IMR-90 (cell line): ENCODE results near the gene KCNMB3. TPM values are rescaled to one million over a fixed set of nuclear protein-coding genes. Genes with fewer than 3 reads are reported as not detected.

Experiments
- ATAC-seq: fragments of 200-7000 bp; cut with Tn5 transposase; 2 replicates; pipeline ENCODE4 v1.9.1; 2020; ENCODE audit warnings: low read depth, mild to moderate bottlenecking, moderate library complexity
- BruUV-seq: library from RNA; stranded (reverse); fragments of 400-500 nt; replicated peaks from 2 replicates; lab custom pipeline; 2021; lab: Mats Ljungman, UMichigan
- CTCF ChIA-PET: fragments of 300-600 bp; formaldehyde crosslinking; extraction: SDS; loops from one replicate; lab custom pipeline; 2021; ENCODE audit warnings: antibody characterized with exemption; lab: Yijun Ruan, JAX
- POLR2A ChIA-PET: fragments of 300-600 bp; sonication (Branson Sonifier 250); formaldehyde crosslinking; loops from one replicate; lab custom pipeline; 2022; ENCODE audit warnings: antibody characterized with exemption; ENCODE audit not compliant: unreplicated experiment; lab: Charles Lee
- DNase-seq: peaks from one replicate; pipeline ENCODE4 v3.0.0; 2013
- H2AFZ ChIP-seq: replicated peaks from 2 replicates; pipeline ENCODE3; 2013; ENCODE audit warnings: low read length, mild to moderate bottlenecking; ENCODE audit not compliant: poor library complexity
- H2AK5ac ChIP-seq: 2 replicates; pipeline ENCODE4 v1.6.1; 2013; ENCODE audit warnings: low read depth, low read length, inconsistent platforms
- H2AK9ac ChIP-seq: replicated peaks from 2 replicates; pipeline ENCODE3; 2013; ENCODE audit warnings: mild to moderate bottlenecking, low read depth, low read length, moderate library complexity; ENCODE audit not compliant: poor library complexity
- H2BK120ac ChIP-seq: 2 replicates; pipeline ENCODE4 v1.6.1; 2013; ENCODE audit warnings: low read depth, low read length, inconsistent platforms
- H2BK15ac ChIP-seq: 3 replicates; pipeline ENCODE4 v1.6.1; 2013; ENCODE audit warnings: low read depth, low read length, inconsistent platforms
- H2BK20ac ChIP-seq: 2 replicates; pipeline ENCODE4 v1.6.1; 2013; ENCODE audit warnings: low read depth, mild to moderate bottlenecking, inconsistent platforms, low read length, moderate library complexity
- H2BK5ac ChIP-seq: 2 replicates; pipeline ENCODE4 v1.6.1; 2013; ENCODE audit warnings: mild to moderate bottlenecking, low read depth, low read length, inconsistent platforms; ENCODE audit not compliant: poor library complexity, severe bottlenecking
- H3K14ac ChIP-seq: replicated peaks from 2 replicates; pipeline ENCODE4 v1.6.1; 2013; ENCODE audit warnings: low read depth, low read length, inconsistent platforms
- H3K18ac ChIP-seq: 2 replicates; pipeline ENCODE4 v1.6.1; 2013; ENCODE audit warnings: low read depth, low read length, control low read depth
- H3K23ac ChIP-seq: 2 replicates; pipeline ENCODE4 v1.6.1; 2013; ENCODE audit warnings: low read depth, low read length, inconsistent platforms
- H3K27ac ChIP-seq: 2 replicates; pipeline ENCODE4 v1.5.1; 2013; ENCODE audit warnings: mild to moderate bottlenecking, control low read depth, low read length; ENCODE audit not compliant: insufficient read depth
- H3K27me3 ChIP-seq: 2 replicates; pipeline ENCODE4 v1.6.1; 2013; ENCODE audit warnings: low read length; ENCODE audit not compliant: control insufficient read depth, insufficient read depth
- H3K36me3 ChIP-seq: 2 replicates; pipeline ENCODE4 v1.6.1; 2013; ENCODE audit warnings: low read length, mixed read lengths; ENCODE audit not compliant: control insufficient read depth, insufficient read depth
- H3K4ac ChIP-seq: 2 replicates; pipeline ENCODE4 v1.6.1; 2013; ENCODE audit warnings: low read depth, low read length, inconsistent platforms
- H3K4me1 ChIP-seq: 2 replicates; pipeline ENCODE4 v1.6.1; 2013; ENCODE audit warnings: low read length, mixed read lengths; ENCODE audit not compliant: control insufficient read depth, insufficient read depth
- H3K4me2 ChIP-seq: 2 replicates; pipeline ENCODE4 v1.6.1; 2013; ENCODE audit warnings: low read depth, mild to moderate bottlenecking, control low read depth, low read length, moderate library complexity
- H3K4me3 ChIP-seq: 2 replicates; pipeline ENCODE4 v1.5.1; 2013; ENCODE audit warnings: low read depth, mild to moderate bottlenecking, control low read depth, low read length, moderate library complexity; ENCODE audit not compliant: insufficient read depth
- H3K56ac ChIP-seq: 2 replicates; pipeline ENCODE4 v1.6.1; 2013; ENCODE audit warnings: low read length, inconsistent platforms; ENCODE audit not compliant: insufficient read depth; ENCODE audit errors: extremely low read depth
- H3K79me1 ChIP-seq, 2 experiments: 2 replicates each; pipeline ENCODE4 v1.6.1; 2013; ENCODE audit warnings: low read length in 2 of 2, inconsistent platforms in 1 of 2, low read depth in 1 of 2
- H3K9ac ChIP-seq: 2 replicates; pipeline ENCODE4 v1.6.1; 2013; ENCODE audit warnings: low read depth, low read length, control low read depth
- H3K9me1 ChIP-seq: 2 replicates; pipeline ENCODE4 v1.6.1; 2013; ENCODE audit warnings: low read length, inconsistent platforms; ENCODE audit not compliant: insufficient read depth
- H3K9me3 ChIP-seq: 2 replicates; pipeline ENCODE4 v1.6.1; 2013; ENCODE audit warnings: low read length; ENCODE audit not compliant: control insufficient read depth, insufficient read depth
- H4K20me1 ChIP-seq: 2 replicates; pipeline ENCODE4 v1.6.1; 2013; ENCODE audit warnings: low read length, inconsistent platforms; ENCODE audit not compliant: insufficient read depth
- H4K5ac ChIP-seq: 2 replicates; pipeline ENCODE4 v1.6.1; 2013; ENCODE audit warnings: mild to moderate bottlenecking, low read depth, low read length, control low read depth
- H4K8ac ChIP-seq, 2 experiments: 2 replicates each; pipeline ENCODE4 v1.6.1; 2013; ENCODE audit warnings: low read depth in 2 of 2, low read length in 2 of 2, control low read depth in 1 of 2, inconsistent platforms in 1 of 2
- H4K91ac ChIP-seq: 2 replicates; pipeline ENCODE4 v1.6.1; 2013; ENCODE audit warnings: low read depth, low read length, inconsistent platforms; ENCODE audit not compliant: insufficient read depth
- BHLHE40 ChIP-seq: fragments of 150-350 bp; IDR thresholded peaks from 2 replicates; pipeline ENCODE4 v1.6.1; 2016; ENCODE audit warnings: mild to moderate bottlenecking, low read depth, low read length
- FOS ChIP-seq: fragments of 150-350 bp; IDR thresholded peaks from 2 replicates; pipeline ENCODE4 v1.6.1; 2016; ENCODE audit warnings: low read depth, low read length
- MXI1 ChIP-seq: IDR thresholded peaks from 2 replicates; pipeline ENCODE4 v1.6.1; 2012; ENCODE audit warnings: low read depth, mild to moderate bottlenecking, low read length, moderate library complexity, borderline replicate concordance
- NFE2L2 ChIP-seq: fragments of 150-350 bp; IDR thresholded peaks from 2 replicates; pipeline ENCODE4 v1.6.1; 2016; ENCODE audit warnings: low read depth, mild to moderate bottlenecking, low read length
- POLR2A ChIP-seq: IDR thresholded peaks from 2 replicates; pipeline ENCODE4 v1.6.1; 2012; ENCODE audit warnings: mild to moderate bottlenecking, low read depth, low read length
- RAD21 ChIP-seq: IDR thresholded peaks from 2 replicates; pipeline ENCODE4 v1.6.1; 2012; ENCODE audit warnings: low read length, improper control_type of control experiment
- RCOR1 ChIP-seq: IDR thresholded peaks from 2 replicates; pipeline ENCODE4 v1.6.1; 2012; ENCODE audit warnings: mild to moderate bottlenecking, low read length, improper control_type of control experiment; ENCODE audit not compliant: insufficient replicate concordance
- RFX5 ChIP-seq: IDR thresholded peaks from 2 replicates; pipeline ENCODE4 v1.8.0; 2012; ENCODE audit warnings: low read depth, mild to moderate bottlenecking, low read length, moderate library complexity
- SMC3 ChIP-seq: fragments of 150-350 bp; IDR thresholded peaks from 2 replicates; pipeline ENCODE4 v1.6.1; 2016; ENCODE audit warnings: low read depth, mild to moderate bottlenecking, antibody characterized with exemption, low read length, moderate library complexity
- WGBS, 2 experiments: methylation state at CpG; one replicate each; pipeline versions ENCODE4 v1.1.5 to v1.1.7; 2013; ENCODE audit warnings: missing lambda C conversion rate in 2 of 2; ENCODE audit not compliant: insufficient read length in 1 of 2; ENCODE audit errors: extremely low coverage in 2 of 2; 5-methylcytosine and 5-hydroxymethylcytosine counted together
- dilution Hi-C: fragments of 300-500 bp; cut with HindIII; formaldehyde crosslinking; loops from one replicate; pipeline ENCODE4 v1.14.3; 2018; ENCODE audit warnings: low sequenced_read_pairs; ENCODE audit not compliant: unreplicated experiment
- in situ Hi-C: fragments of 300-500 bp; cut with MboI; formaldehyde crosslinking; loops from 3 replicates; pipeline ENCODE4 v1.14.3; 2019; ENCODE audit warnings: low sequenced_read_pairs, inconsistent platforms, mixed read lengths
- intact Hi-C: fragments of 100-400 bp; cut with micrococcal nuclease; formaldehyde crosslinking; loops from 2 replicates; pipeline ENCODE4 v1.10.0; 2022
- polyA plus RNA-seq, 3 experiments: library from polyadenylated mRNA; depleted of rRNA; stranded (reverse); fragments of >200 nt; gene quantifications; 2 replicates each; pipeline ENCODE4 v1.2.3, GENCODE V29; 2012; ENCODE audit warnings: low replicate concordance in 1 of 3
- total RNA-seq: library from RNA; depleted of rRNA; stranded (reverse); fragments of >200 nt; gene quantifications from 2 replicates; pipeline ENCODE4 v1.2.3, GENCODE V29; 2012
- TF ChIP-seq, protein P1 (sequence below): fragments of 150-350 bp; IDR thresholded peaks from 2 replicates; pipeline ENCODE4 v1.6.1; 2016; ENCODE audit warnings: low read depth, mild to moderate bottlenecking, low read length, moderate library complexity, borderline replicate concordance
- TF ChIP-seq, protein P2 (sequence below): conservative IDR thresholded peaks from 2 replicates; pipeline ENCODE4 v1.5.1; 2012; ENCODE audit warnings: mild to moderate bottlenecking, low read depth, low read length, improper control_type of control experiment

Gene KCNMB3
- total and polyA plus RNA-seq, 2 of the 4 experiments (the other 2 are of a cell fraction): 0.72 to 1.2 TPM

DNA sequence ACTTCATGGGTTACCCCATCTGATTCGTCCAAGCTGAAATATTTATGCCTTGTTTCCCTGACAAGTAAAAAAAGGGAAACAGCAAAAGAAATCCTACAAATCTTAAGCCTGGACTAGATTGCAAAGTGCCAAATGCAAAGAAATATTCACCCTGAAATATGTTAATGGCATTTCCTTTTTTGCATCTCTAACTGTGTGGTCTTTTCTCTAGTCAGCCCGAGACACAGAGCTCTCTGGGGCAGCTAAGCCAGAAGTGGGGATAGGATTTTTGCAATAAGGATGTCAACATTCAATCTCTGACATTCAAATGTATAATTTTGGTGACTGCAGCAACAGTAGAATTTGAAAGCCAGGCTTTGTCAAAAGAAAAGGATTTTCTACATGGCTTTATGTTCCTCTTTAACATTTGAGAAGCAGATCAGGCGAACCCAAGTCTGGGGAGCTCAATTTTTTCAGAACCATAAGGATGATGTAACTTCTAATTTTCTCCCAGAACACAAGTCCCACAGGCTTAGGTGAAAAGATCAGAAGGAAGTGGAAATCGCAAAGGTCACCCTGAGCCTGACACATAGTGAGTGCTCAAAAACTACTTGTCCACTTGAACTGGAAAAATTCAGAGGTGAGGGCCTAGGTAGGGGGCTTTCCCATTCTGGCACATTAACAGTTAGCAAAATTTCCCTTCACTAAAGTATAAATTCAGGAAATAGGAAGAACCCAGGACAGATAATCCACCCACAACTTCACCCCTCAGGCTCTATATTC lies 28.2 kb upstream of the KCNMB3 start (continued):
- TF ChIP-seq, protein P1, sequence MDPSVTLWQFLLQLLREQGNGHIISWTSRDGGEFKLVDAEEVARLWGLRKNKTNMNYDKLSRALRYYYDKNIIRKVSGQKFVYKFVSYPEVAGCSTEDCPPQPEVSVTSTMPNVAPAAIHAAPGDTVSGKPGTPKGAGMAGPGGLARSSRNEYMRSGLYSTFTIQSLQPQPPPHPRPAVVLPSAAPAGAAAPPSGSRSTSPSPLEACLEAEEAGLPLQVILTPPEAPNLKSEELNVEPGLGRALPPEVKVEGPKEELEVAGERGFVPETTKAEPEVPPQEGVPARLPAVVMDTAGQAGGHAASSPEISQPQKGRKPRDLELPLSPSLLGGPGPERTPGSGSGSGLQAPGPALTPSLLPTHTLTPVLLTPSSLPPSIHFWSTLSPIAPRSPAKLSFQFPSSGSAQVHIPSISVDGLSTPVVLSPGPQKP: no peak

DNA sequence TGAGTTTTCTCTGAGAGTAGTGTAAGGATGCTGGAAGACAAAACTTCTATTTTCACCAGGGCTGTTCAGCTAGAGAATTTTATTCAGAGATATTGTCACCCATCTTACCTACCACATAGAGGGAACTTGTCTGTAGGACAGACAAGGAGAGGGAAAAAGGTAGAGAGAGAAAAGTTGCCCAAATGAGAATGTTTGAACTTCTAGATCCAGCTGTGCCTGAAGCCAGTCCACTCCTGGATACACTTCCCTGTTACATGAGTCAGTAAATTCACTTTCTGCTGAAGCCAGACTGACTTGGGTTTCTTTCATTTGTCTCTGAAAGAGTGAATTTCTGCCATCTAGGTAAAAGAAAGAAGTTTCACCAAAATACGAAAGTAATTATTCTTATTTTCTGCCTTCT lies 27.2 kb upstream of the KCNMB3 start:
- dilution Hi-C loops: loop anchor here (25.0 kb wide), 1 partner anchor 166 kb away; no protein-coding TSS in a partner anchor
- Histone ChIP-seq H3K4me2 (no peak overlapping the region), H2AK9ac (no peak overlapping the region), H3K23ac (no peak overlapping the region), H2BK20ac (no peak overlapping the region), H3K9me3 (no peaks in the 10 kb centered on the region), H3K9ac (no peak overlapping the region), H4K5ac (no peak overlapping the region), H3K4me3 (no peak overlapping the region), H3K36me3 (no peaks in the 10 kb centered on the region), H2AK5ac (no peak overlapping the region), H3K27ac (no peak overlapping the region), H2AFZ (no peak overlapping the region), H2BK15ac (no peak overlapping the region), H3K27me3 (peaks cover 4% of the 10 kb centered on the region; the same call in 1 of the 2 replicates), H4K8ac (no peak overlapping the region), H3K18ac (no peak overlapping the region), H3K79me1 (no peaks in the 10 kb centered on the region), H3K56ac (no peak overlapping the region), H4K91ac (no peak overlapping the region), H2BK120ac (no peak overlapping the region), H3K9me1 (no peaks in the 10 kb centered on the region), H4K20me1 (no peaks in the 10 kb centered on the region), H3K4ac (no peak overlapping the region), H3K14ac (no peak overlapping the region), H3K4me1 (no peaks in the 10 kb centered on the region), H2BK5ac (no peak overlapping the region)
- no peak for ATAC-seq
- ChIA-PET POLR2A (no interaction called here), CTCF (no interaction called here)
- no peak for DNase-seq
- in situ Hi-C loops: no loop called here
- BruUV-seq: no TSS peak
- intact Hi-C loops: loop anchor here (10.0 kb wide), 1 partner anchor 853 kb away; no protein-coding TSS in a partner anchor
- no CpG with 5 or more reads among the region's 1 CpG for whole genome bisulfite sequencing, 2 experiments
- TF ChIP-seq, protein P1: no peak
- TF ChIP-seq BHLHE40 (no peak), SMC3 (no peak), RAD21 (no peak), FOS (no peak), NFE2L2 (no peak), RCOR1 (no peak), MXI1 (no peak), POLR2A (no peak), RFX5 (no peak)
- TF ChIP-seq, protein P2, sequence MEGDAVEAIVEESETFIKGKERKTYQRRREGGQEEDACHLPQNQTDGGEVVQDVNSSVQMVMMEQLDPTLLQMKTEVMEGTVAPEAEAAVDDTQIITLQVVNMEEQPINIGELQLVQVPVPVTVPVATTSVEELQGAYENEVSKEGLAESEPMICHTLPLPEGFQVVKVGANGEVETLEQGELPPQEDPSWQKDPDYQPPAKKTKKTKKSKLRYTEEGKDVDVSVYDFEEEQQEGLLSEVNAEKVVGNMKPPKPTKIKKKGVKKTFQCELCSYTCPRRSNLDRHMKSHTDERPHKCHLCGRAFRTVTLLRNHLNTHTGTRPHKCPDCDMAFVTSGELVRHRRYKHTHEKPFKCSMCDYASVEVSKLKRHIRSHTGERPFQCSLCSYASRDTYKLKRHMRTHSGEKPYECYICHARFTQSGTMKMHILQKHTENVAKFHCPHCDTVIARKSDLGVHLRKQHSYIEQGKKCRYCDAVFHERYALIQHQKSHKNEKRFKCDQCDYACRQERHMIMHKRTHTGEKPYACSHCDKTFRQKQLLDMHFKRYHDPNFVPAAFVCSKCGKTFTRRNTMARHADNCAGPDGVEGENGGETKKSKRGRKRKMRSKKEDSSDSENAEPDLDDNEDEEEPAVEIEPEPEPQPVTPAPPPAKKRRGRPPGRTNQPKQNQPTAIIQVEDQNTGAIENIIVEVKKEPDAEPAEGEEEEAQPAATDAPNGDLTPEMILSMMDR: no peak
